ENCODE measurements around the gene HSPA6. TPM values are rescaled to one million over a fixed set of nuclear protein-coding genes. Genes with fewer than 3 reads are reported as not detected.
"Not testable (repeated sequence)": the region's sequence is repeated elsewhere in the genome, so short reads cannot be mapped to it uniquely, and the experiment has no call there.

HSPA6 gene
- total and polyA plus RNA-seq, 2 donors, result 1.1 to 12.3 TPM

DNA sequence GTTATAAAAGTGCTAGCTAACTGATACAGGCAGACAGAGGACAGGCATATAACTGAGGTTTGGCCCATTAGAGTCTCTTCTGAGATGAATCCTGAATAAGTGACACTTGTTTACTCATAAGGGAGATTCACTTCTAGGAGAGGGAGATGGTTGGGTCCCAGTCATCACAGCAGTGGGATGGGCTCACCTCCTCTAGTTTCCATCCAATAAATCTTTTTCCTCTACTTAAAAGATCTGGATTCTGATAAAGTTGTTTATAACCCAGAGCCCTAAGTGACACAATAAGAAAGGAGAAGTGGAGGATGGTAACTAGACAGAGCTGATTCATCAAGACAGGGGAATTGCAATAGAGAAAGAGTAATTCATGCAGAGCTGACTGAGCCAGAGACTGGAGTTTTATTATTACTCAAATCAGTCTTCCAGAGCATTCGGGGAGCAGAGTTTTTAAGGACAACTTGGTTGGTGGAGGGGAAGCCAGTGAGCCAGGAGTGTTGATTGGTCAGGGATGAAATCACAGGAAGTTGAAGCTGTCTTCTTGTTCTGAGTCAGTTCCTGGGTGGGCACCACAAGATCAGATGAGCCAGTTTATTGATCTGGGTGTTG, 30.6 kb downstream of the HSPA6 start:
- H3K27me3 ChIP-seq (ENCODE audit: control insufficient read depth in 2 of 2, insufficient read depth in 1 of 2, low read length in 1 of 2); H3K36me3 ChIP-seq (ENCODE audit: control insufficient read depth in 2 of 2, insufficient read depth in 2 of 2, low read length in 1 of 2); H3K4me3 ChIP-seq (ENCODE audit: low read length in 2 of 2); H3K9me3 ChIP-seq (ENCODE audit: control insufficient read depth in 2 of 2, insufficient read depth in 1 of 2, low read length in 1 of 2); DNase-seq (ENCODE audit: low read depth in 6 of 9, low spot score in 9 of 9); H3K4me1 ChIP-seq (ENCODE audit: control insufficient read depth in 2 of 2, insufficient read depth in 2 of 2, low read length in 2 of 2): not testable (repeated sequence)
- 85% methylated on average over 1 of the region's 1 CpG for WGBS
- H3K27ac ChIP-seq (ENCODE audit: low read depth in 1 of 2, low read length in 1 of 2), result peak overlapping the region in 1 of 2 donors; percentile 31

DNA sequence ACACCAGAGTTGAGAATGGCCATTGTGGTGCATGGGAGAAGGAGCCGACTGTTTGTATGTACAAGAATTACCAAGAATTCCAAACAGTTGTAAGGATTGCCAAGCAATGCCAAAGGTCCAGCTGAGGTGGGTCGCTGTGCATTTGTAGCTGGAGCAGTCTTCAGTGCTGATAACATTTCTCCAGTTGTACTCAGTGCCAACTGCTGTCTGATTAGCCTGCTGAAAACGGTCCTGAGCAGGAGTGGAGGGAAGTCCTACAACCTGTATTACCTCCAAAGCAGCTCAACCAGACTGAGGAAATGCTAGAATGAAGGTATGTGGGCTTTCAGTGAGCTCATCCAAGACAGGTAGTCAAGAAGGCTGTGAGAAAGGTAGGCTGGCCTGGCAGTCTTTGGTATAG, 31.8 kb downstream of the HSPA6 start:
- H3K9me3 ChIP-seq (ENCODE audit: control insufficient read depth in 2 of 2, insufficient read depth in 1 of 2, low read length in 1 of 2), result not testable (repeated sequence)
- WGBS, result 93% methylated on average over 3 of the region's 3 CpGs

DNA sequence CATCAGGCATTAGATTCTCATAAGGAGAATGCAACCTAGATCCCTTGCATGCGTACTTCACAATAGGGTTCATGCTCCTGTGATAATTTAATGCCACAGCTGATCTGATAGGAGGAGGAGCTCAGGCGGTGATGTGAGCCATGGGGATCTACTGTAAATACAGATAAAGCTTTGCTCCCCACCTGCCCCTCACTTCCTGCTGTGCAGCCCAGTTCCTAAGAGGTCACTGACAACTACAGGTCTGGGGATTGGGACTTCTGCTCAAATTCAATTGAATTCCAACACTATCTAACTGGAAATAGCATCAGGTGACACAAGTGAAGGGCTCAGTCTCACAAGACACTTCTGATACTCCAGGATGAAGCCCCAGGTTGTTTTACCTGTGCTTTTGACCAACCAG, 32.6 kb downstream of the HSPA6 start:
- H3K27me3 ChIP-seq (ENCODE audit: control insufficient read depth in 2 of 2, insufficient read depth in 1 of 2, low read length in 1 of 2); H3K36me3 ChIP-seq (ENCODE audit: control insufficient read depth in 2 of 2, insufficient read depth in 2 of 2, low read length in 1 of 2); H3K4me1 ChIP-seq (ENCODE audit: control insufficient read depth in 2 of 2, insufficient read depth in 2 of 2, low read length in 2 of 2); H3K4me3 ChIP-seq (ENCODE audit: low read length in 2 of 2); H3K27ac ChIP-seq (ENCODE audit: low read depth in 1 of 2, low read length in 1 of 2); DNase-seq (ENCODE audit: low read depth in 6 of 9, low spot score in 9 of 9); H3K9me3 ChIP-seq (ENCODE audit: control insufficient read depth in 2 of 2, insufficient read depth in 1 of 2, low read length in 1 of 2): not testable (repeated sequence)
- WGBS, result 93% methylated on average over 2 of the region's 2 CpGs

More for the DNA sequence above, 31.8 kb downstream of the HSPA6 start:
- DNase-seq (ENCODE audit: low read depth in 6 of 9, low spot score in 9 of 9); H3K27me3 ChIP-seq (ENCODE audit: control insufficient read depth in 2 of 2, insufficient read depth in 1 of 2, low read length in 1 of 2); H3K4me3 ChIP-seq (ENCODE audit: low read length in 2 of 2); H3K4me1 ChIP-seq (ENCODE audit: control insufficient read depth in 2 of 2, insufficient read depth in 2 of 2, low read length in 2 of 2); H3K36me3 ChIP-seq (ENCODE audit: control insufficient read depth in 2 of 2, insufficient read depth in 2 of 2, low read length in 1 of 2); H3K27ac ChIP-seq (ENCODE audit: low read depth in 1 of 2, low read length in 1 of 2): not testable (repeated sequence)

DNA sequence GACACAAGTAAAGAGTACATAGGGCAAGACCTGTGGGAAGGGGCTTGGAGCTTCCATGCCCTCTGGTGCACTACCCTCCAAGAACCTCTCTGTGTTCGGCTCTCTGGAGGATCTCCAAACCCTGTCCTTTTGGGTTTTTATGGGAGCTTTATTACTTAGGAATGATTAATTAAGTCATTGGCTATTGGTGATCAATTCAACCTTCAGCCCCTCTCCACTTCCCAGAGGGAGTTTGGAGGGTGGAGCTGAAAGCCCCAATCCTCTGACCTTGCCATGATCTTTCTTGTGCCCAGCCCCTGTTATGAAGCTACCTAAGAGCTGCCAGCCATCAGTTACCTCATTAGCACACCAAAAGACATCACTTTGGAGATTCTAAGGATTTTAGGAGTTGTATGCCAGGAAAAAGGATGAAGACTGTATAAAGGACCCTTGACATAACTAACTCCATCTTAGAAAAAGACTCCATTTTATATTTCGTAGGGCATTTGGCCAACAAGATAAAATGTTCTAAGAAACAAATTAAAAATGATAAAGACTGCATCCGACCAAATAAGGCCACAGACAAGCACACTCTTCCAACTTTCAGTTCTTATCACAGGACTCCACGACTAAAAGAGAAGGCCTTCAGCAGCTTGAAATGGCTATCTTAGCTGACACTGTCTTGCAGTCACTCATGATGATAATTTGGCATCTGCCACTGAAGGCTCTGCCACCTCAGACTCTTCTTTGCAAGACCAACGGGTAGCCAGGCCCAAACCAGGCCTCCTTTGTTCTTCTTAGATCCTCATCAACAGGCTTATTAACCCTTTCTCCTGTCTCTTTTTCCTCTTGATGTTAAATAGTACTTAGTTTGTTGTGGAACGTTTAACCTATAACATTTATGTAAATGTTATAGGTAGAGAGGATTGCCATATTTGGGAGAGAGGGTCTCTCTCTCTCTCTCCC, 33.4 kb downstream of the HSPA6 start:
- H3K4me3 ChIP-seq (ENCODE audit: low read length in 2 of 2); H3K4me1 ChIP-seq (ENCODE audit: control insufficient read depth in 2 of 2, insufficient read depth in 2 of 2, low read length in 2 of 2); H3K27me3 ChIP-seq (ENCODE audit: control insufficient read depth in 2 of 2, insufficient read depth in 1 of 2, low read length in 1 of 2); H3K27ac ChIP-seq (ENCODE audit: low read depth in 1 of 2, low read length in 1 of 2); DNase-seq (ENCODE audit: low read depth in 6 of 9, low spot score in 9 of 9); H3K9me3 ChIP-seq (ENCODE audit: control insufficient read depth in 2 of 2, insufficient read depth in 1 of 2, low read length in 1 of 2); H3K36me3 ChIP-seq (ENCODE audit: control insufficient read depth in 2 of 2, insufficient read depth in 2 of 2, low read length in 1 of 2): not testable (repeated sequence)
- 83% methylated on average over 5 of the region's 6 CpGs for WGBS

DNA sequence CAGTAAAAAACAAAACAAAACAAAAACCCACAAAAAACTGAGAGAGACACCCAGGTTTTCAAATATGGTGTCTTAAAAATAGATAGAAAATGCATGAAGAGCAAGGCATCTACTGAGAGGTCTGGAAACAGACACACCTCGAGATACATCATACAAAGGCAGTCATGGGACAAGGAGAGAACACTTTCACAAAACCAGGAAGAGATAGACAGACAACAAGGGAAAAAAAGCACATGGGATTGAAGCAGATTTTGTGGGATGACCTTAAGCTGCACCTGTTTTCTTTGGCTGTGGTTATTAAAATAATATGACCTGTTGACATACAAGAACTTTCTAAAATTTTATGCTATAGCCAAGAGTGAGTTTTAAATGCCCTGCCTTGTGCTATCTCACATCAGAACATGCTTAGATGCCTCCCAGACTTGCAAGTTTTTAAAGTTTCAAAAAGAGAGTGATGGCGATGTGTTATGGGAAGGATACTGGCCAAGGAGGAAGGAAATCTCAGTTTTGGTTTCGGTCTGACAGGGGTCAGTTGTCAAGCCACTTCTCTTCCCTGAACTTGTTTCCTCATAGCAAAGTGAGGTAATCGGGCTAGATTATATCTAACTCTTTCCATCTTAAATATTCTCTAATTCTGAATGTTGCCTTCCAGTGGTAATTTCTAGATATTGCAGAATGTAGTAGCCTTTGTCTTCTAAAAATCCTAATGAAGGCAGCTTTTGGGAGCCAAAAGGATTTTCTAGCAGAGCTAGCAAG, 36.8 kb downstream of the HSPA6 start:
- not testable (repeated sequence) for H3K36me3 ChIP-seq (ENCODE audit: control insufficient read depth in 2 of 2, insufficient read depth in 2 of 2, low read length in 1 of 2); H3K9me3 ChIP-seq (ENCODE audit: control insufficient read depth in 2 of 2, insufficient read depth in 1 of 2, low read length in 1 of 2); H3K4me3 ChIP-seq (ENCODE audit: low read length in 2 of 2); H3K27me3 ChIP-seq (ENCODE audit: control insufficient read depth in 2 of 2, insufficient read depth in 1 of 2, low read length in 1 of 2); H3K27ac ChIP-seq (ENCODE audit: low read depth in 1 of 2, low read length in 1 of 2); H3K4me1 ChIP-seq (ENCODE audit: control insufficient read depth in 2 of 2, insufficient read depth in 2 of 2, low read length in 2 of 2)
- WGBS, result 26% methylated on average over 4 of the region's 4 CpGs
- peak in 2 of 9 donors; percentile 11 to 33 for DNase-seq (ENCODE audit: low read depth in 6 of 9, low spot score in 9 of 9)

DNA sequence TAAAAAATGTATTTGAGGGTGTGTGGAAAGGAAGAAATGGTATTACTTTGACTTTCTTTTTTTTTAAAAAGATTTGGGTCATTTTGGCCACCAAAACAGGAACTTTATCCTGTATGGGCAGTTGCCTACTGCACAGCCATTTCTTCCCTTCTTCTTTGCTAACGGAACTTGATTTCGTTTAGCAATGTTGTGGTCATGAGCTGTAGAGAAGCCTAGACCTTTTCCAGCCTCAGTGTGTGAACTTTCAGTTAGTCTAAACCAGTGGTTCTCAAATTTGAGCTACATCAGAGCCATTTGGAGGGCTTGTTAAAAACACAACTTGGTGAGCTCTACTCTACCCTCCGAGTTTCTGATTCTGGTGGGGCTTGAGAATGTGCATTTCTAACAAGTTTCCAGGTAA, 38.1 kb downstream of the HSPA6 start:
- not testable (repeated sequence) for H3K27ac ChIP-seq (ENCODE audit: low read depth in 1 of 2, low read length in 1 of 2); H3K4me3 ChIP-seq (ENCODE audit: low read length in 2 of 2); H3K4me1 ChIP-seq (ENCODE audit: control insufficient read depth in 2 of 2, insufficient read depth in 2 of 2, low read length in 2 of 2); DNase-seq (ENCODE audit: low read depth in 6 of 9, low spot score in 9 of 9); H3K36me3 ChIP-seq (ENCODE audit: control insufficient read depth in 2 of 2, insufficient read depth in 2 of 2, low read length in 1 of 2); H3K9me3 ChIP-seq (ENCODE audit: control insufficient read depth in 2 of 2, insufficient read depth in 1 of 2, low read length in 1 of 2); H3K27me3 ChIP-seq (ENCODE audit: control insufficient read depth in 2 of 2, insufficient read depth in 1 of 2, low read length in 1 of 2)
- WGBS, result 75% methylated on average over 2 of the region's 3 CpGs

DNA sequence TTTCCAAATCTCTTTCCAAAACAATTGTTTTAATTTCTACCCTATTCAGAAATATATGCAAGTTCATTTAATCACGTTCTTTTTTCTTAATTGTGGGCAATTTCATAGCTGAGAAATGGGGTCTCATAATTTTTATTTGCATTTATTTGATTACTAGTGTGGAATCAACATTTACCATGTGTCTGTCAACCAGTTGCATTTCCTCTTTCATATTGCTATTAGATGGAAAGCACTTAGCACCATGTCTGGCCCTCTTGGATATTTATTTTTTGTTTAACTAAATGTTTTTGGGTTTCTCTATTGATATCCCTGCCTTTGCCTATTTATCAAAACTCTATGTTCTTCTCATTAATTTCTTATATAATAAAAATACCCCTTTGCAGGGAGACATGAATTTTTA, 39.2 kb downstream of the HSPA6 start:
- not testable (repeated sequence) for H3K9me3 ChIP-seq (ENCODE audit: control insufficient read depth in 2 of 2, insufficient read depth in 1 of 2, low read length in 1 of 2); DNase-seq (ENCODE audit: low read depth in 6 of 9, low spot score in 9 of 9); H3K36me3 ChIP-seq (ENCODE audit: control insufficient read depth in 2 of 2, insufficient read depth in 2 of 2, low read length in 1 of 2); H3K27me3 ChIP-seq (ENCODE audit: control insufficient read depth in 2 of 2, insufficient read depth in 1 of 2, low read length in 1 of 2); H3K4me3 ChIP-seq (ENCODE audit: low read length in 2 of 2); H3K27ac ChIP-seq (ENCODE audit: low read depth in 1 of 2, low read length in 1 of 2); H3K4me1 ChIP-seq (ENCODE audit: control insufficient read depth in 2 of 2, insufficient read depth in 2 of 2, low read length in 2 of 2)
- 96% methylated on average over 1 of the region's 1 CpG for WGBS

DNA sequence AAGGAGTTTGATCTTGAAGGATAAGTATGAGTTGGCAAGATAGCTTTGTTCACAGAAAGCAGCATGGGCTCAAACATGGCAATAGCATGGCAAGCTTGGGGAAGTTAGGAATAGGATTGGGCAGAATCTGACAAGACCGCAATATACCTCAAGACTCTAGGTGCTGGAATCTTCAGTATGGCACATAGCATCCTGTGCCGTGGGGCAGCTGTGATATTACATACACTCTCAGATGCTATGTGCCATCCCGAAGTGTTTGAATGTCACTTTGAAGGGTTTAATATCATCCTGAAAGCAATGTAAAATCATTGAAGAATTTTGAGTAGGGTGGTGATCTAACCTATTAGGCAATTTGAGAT, 42.2 kb downstream of the HSPA6 start:
- not testable (repeated sequence) for H3K27me3 ChIP-seq (ENCODE audit: control insufficient read depth in 2 of 2, insufficient read depth in 1 of 2, low read length in 1 of 2); H3K4me3 ChIP-seq (ENCODE audit: low read length in 2 of 2); DNase-seq (ENCODE audit: low read depth in 6 of 9, low spot score in 9 of 9); H3K9me3 ChIP-seq (ENCODE audit: control insufficient read depth in 2 of 2, insufficient read depth in 1 of 2, low read length in 1 of 2); H3K36me3 ChIP-seq (ENCODE audit: control insufficient read depth in 2 of 2, insufficient read depth in 2 of 2, low read length in 1 of 2); H3K27ac ChIP-seq (ENCODE audit: low read depth in 1 of 2, low read length in 1 of 2); H3K4me1 ChIP-seq (ENCODE audit: control insufficient read depth in 2 of 2, insufficient read depth in 2 of 2, low read length in 2 of 2)
- WGBS, result 100% methylated on average over 1 of the region's 3 CpGs

DNA sequence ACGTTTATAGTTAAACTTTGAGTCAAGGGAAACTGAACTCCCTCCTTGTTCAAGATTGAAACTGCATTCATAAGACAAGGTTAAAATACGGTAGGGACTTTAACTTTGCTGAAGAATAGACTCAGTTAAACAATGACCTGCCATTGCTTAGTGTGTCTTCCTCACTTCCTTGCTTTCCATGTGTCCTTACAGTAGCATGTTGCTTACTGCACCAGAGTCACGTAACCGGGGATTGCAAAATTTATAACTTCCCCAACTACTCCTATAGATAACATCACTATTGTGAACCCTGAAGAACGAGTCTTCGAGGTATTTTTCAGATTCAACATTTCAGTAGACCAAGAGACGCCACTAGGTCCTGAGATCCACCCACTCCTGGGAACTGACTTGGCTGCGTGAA, 47.4 kb downstream of the HSPA6 start:
- not testable (repeated sequence) for H3K27ac ChIP-seq (ENCODE audit: low read depth in 1 of 2, low read length in 1 of 2); H3K36me3 ChIP-seq (ENCODE audit: control insufficient read depth in 2 of 2, insufficient read depth in 2 of 2, low read length in 1 of 2); H3K4me3 ChIP-seq (ENCODE audit: low read length in 2 of 2); H3K9me3 ChIP-seq (ENCODE audit: control insufficient read depth in 2 of 2, insufficient read depth in 1 of 2, low read length in 1 of 2); H3K4me1 ChIP-seq (ENCODE audit: control insufficient read depth in 2 of 2, insufficient read depth in 2 of 2, low read length in 2 of 2); DNase-seq (ENCODE audit: low read depth in 6 of 9, low spot score in 9 of 9); H3K27me3 ChIP-seq (ENCODE audit: control insufficient read depth in 2 of 2, insufficient read depth in 1 of 2, low read length in 1 of 2)
- 32% methylated on average over 2 of the region's 8 CpGs for WGBS

Data from thymus (tissue), 11 donors.